IMR-90 (cell line): ENCODE results near the gene GTPBP8. TPM values are rescaled to one million over a fixed set of nuclear protein-coding genes. Genes with fewer than 3 reads are reported as not detected.

Experiments used
- ATAC-seq: fragments of 200-7000 bp; cut with Tn5 transposase; 2 replicates; pipeline ENCODE4 v1.9.1; 2020; ENCODE audit warnings: low read depth, mild to moderate bottlenecking, moderate library complexity
- BruUV-seq: library from RNA; stranded (reverse); fragments of 400-500 nt; replicated peaks from 2 replicates; lab custom pipeline; 2021; lab: Mats Ljungman, UMichigan
- CTCF ChIA-PET: fragments of 300-600 bp; formaldehyde crosslinking; extraction: SDS; loops from one replicate; lab custom pipeline; 2021; ENCODE audit warnings: antibody characterized with exemption; lab: Yijun Ruan, JAX
- POLR2A ChIA-PET: fragments of 300-600 bp; sonication (Branson Sonifier 250); formaldehyde crosslinking; loops from one replicate; lab custom pipeline; 2022; ENCODE audit warnings: antibody characterized with exemption; ENCODE audit not compliant: unreplicated experiment; lab: Charles Lee
- DNase-seq: peaks from one replicate; pipeline ENCODE4 v3.0.0; 2013
- H2AFZ ChIP-seq: replicated peaks from 2 replicates; pipeline ENCODE3; 2013; ENCODE audit warnings: low read length, mild to moderate bottlenecking; ENCODE audit not compliant: poor library complexity
- H2AK5ac ChIP-seq: 2 replicates; pipeline ENCODE4 v1.6.1; 2013; ENCODE audit warnings: low read depth, low read length, inconsistent platforms
- H2AK9ac ChIP-seq: replicated peaks from 2 replicates; pipeline ENCODE3; 2013; ENCODE audit warnings: mild to moderate bottlenecking, low read depth, low read length, moderate library complexity; ENCODE audit not compliant: poor library complexity
- H2BK120ac ChIP-seq: 2 replicates; pipeline ENCODE4 v1.6.1; 2013; ENCODE audit warnings: low read depth, low read length, inconsistent platforms
- H2BK15ac ChIP-seq: 3 replicates; pipeline ENCODE4 v1.6.1; 2013; ENCODE audit warnings: low read depth, low read length, inconsistent platforms
- H2BK20ac ChIP-seq: 2 replicates; pipeline ENCODE4 v1.6.1; 2013; ENCODE audit warnings: low read depth, mild to moderate bottlenecking, inconsistent platforms, low read length, moderate library complexity
- H2BK5ac ChIP-seq: 2 replicates; pipeline ENCODE4 v1.6.1; 2013; ENCODE audit warnings: mild to moderate bottlenecking, low read depth, low read length, inconsistent platforms; ENCODE audit not compliant: poor library complexity, severe bottlenecking
- H3K14ac ChIP-seq: replicated peaks from 2 replicates; pipeline ENCODE4 v1.6.1; 2013; ENCODE audit warnings: low read depth, low read length, inconsistent platforms
- H3K18ac ChIP-seq: 2 replicates; pipeline ENCODE4 v1.6.1; 2013; ENCODE audit warnings: low read depth, low read length, control low read depth
- H3K23ac ChIP-seq: 2 replicates; pipeline ENCODE4 v1.6.1; 2013; ENCODE audit warnings: low read depth, low read length, inconsistent platforms
- H3K27ac ChIP-seq: 2 replicates; pipeline ENCODE4 v1.5.1; 2013; ENCODE audit warnings: mild to moderate bottlenecking, control low read depth, low read length; ENCODE audit not compliant: insufficient read depth
- H3K27me3 ChIP-seq: 2 replicates; pipeline ENCODE4 v1.6.1; 2013; ENCODE audit warnings: low read length; ENCODE audit not compliant: control insufficient read depth, insufficient read depth
- H3K36me3 ChIP-seq: 2 replicates; pipeline ENCODE4 v1.6.1; 2013; ENCODE audit warnings: low read length, mixed read lengths; ENCODE audit not compliant: control insufficient read depth, insufficient read depth
- H3K4ac ChIP-seq: 2 replicates; pipeline ENCODE4 v1.6.1; 2013; ENCODE audit warnings: low read depth, low read length, inconsistent platforms
- H3K4me1 ChIP-seq: 2 replicates; pipeline ENCODE4 v1.6.1; 2013; ENCODE audit warnings: low read length, mixed read lengths; ENCODE audit not compliant: control insufficient read depth, insufficient read depth
- H3K4me2 ChIP-seq: 2 replicates; pipeline ENCODE4 v1.6.1; 2013; ENCODE audit warnings: low read depth, mild to moderate bottlenecking, control low read depth, low read length, moderate library complexity
- H3K4me3 ChIP-seq: 2 replicates; pipeline ENCODE4 v1.5.1; 2013; ENCODE audit warnings: low read depth, mild to moderate bottlenecking, control low read depth, low read length, moderate library complexity; ENCODE audit not compliant: insufficient read depth
- H3K56ac ChIP-seq: 2 replicates; pipeline ENCODE4 v1.6.1; 2013; ENCODE audit warnings: low read length, inconsistent platforms; ENCODE audit not compliant: insufficient read depth; ENCODE audit errors: extremely low read depth
- H3K79me1 ChIP-seq, 2 experiments: 2 replicates each; pipeline ENCODE4 v1.6.1; 2013; ENCODE audit warnings: low read length in 2 of 2, inconsistent platforms in 1 of 2, low read depth in 1 of 2
- H3K9ac ChIP-seq: 2 replicates; pipeline ENCODE4 v1.6.1; 2013; ENCODE audit warnings: low read depth, low read length, control low read depth
- H3K9me1 ChIP-seq: 2 replicates; pipeline ENCODE4 v1.6.1; 2013; ENCODE audit warnings: low read length, inconsistent platforms; ENCODE audit not compliant: insufficient read depth
- H3K9me3 ChIP-seq: 2 replicates; pipeline ENCODE4 v1.6.1; 2013; ENCODE audit warnings: low read length; ENCODE audit not compliant: control insufficient read depth, insufficient read depth
- H4K20me1 ChIP-seq: 2 replicates; pipeline ENCODE4 v1.6.1; 2013; ENCODE audit warnings: low read length, inconsistent platforms; ENCODE audit not compliant: insufficient read depth
- H4K5ac ChIP-seq: 2 replicates; pipeline ENCODE4 v1.6.1; 2013; ENCODE audit warnings: mild to moderate bottlenecking, low read depth, low read length, control low read depth
- H4K8ac ChIP-seq, 2 experiments: 2 replicates each; pipeline ENCODE4 v1.6.1; 2013; ENCODE audit warnings: low read depth in 2 of 2, low read length in 2 of 2, control low read depth in 1 of 2, inconsistent platforms in 1 of 2
- H4K91ac ChIP-seq: 2 replicates; pipeline ENCODE4 v1.6.1; 2013; ENCODE audit warnings: low read depth, low read length, inconsistent platforms; ENCODE audit not compliant: insufficient read depth
- BHLHE40 ChIP-seq: fragments of 150-350 bp; IDR thresholded peaks from 2 replicates; pipeline ENCODE4 v1.6.1; 2016; ENCODE audit warnings: mild to moderate bottlenecking, low read depth, low read length
- CEBPB ChIP-seq: IDR thresholded peaks from 2 replicates; pipeline ENCODE4 v1.6.1; 2012; ENCODE audit warnings: low read depth, low read length, improper control_type of control experiment
- CHD1 ChIP-seq: IDR thresholded peaks from 2 replicates; pipeline ENCODE4 v1.6.1; 2012; ENCODE audit warnings: low read depth, low read length, improper control_type of control experiment
- CTCF ChIP-seq: conservative IDR thresholded peaks from 2 replicates; pipeline ENCODE4 v1.5.1; 2012; ENCODE audit warnings: mild to moderate bottlenecking, low read depth, low read length, improper control_type of control experiment
- ELK1 ChIP-seq: fragments of 150-350 bp; IDR thresholded peaks from 2 replicates; pipeline ENCODE4 v1.6.1; 2016; ENCODE audit warnings: low read depth, mild to moderate bottlenecking, low read length, moderate library complexity, borderline replicate concordance
- FOS ChIP-seq: fragments of 150-350 bp; IDR thresholded peaks from 2 replicates; pipeline ENCODE4 v1.6.1; 2016; ENCODE audit warnings: low read depth, low read length
- MAFK ChIP-seq: IDR thresholded peaks from 2 replicates; pipeline ENCODE4 v1.6.1; 2012; ENCODE audit warnings: low read depth, low read length, improper control_type of control experiment
- MAZ ChIP-seq: IDR thresholded peaks from 2 replicates; pipeline ENCODE4 v1.6.1; 2012; ENCODE audit warnings: low read depth, mild to moderate bottlenecking, low read length, improper control_type of control experiment, moderate library complexity, borderline replicate concordance
- MXI1 ChIP-seq: IDR thresholded peaks from 2 replicates; pipeline ENCODE4 v1.6.1; 2012; ENCODE audit warnings: low read depth, mild to moderate bottlenecking, low read length, moderate library complexity, borderline replicate concordance
- NFE2L2 ChIP-seq: fragments of 150-350 bp; IDR thresholded peaks from 2 replicates; pipeline ENCODE4 v1.6.1; 2016; ENCODE audit warnings: low read depth, mild to moderate bottlenecking, low read length
- POLR2A ChIP-seq: IDR thresholded peaks from 2 replicates; pipeline ENCODE4 v1.6.1; 2012; ENCODE audit warnings: mild to moderate bottlenecking, low read depth, low read length
- RAD21 ChIP-seq: IDR thresholded peaks from 2 replicates; pipeline ENCODE4 v1.6.1; 2012; ENCODE audit warnings: low read length, improper control_type of control experiment
- RCOR1 ChIP-seq: IDR thresholded peaks from 2 replicates; pipeline ENCODE4 v1.6.1; 2012; ENCODE audit warnings: mild to moderate bottlenecking, low read length, improper control_type of control experiment; ENCODE audit not compliant: insufficient replicate concordance
- RFX5 ChIP-seq: IDR thresholded peaks from 2 replicates; pipeline ENCODE4 v1.8.0; 2012; ENCODE audit warnings: low read depth, mild to moderate bottlenecking, low read length, moderate library complexity
- SMC3 ChIP-seq: fragments of 150-350 bp; IDR thresholded peaks from 2 replicates; pipeline ENCODE4 v1.6.1; 2016; ENCODE audit warnings: low read depth, mild to moderate bottlenecking, antibody characterized with exemption, low read length, moderate library complexity
- USF2 ChIP-seq: fragments of 150-350 bp; IDR thresholded peaks from 2 replicates; pipeline ENCODE4 v1.6.1; 2017; ENCODE audit warnings: mild to moderate bottlenecking, antibody characterized with exemption, low read length, low read depth
- WGBS, 2 experiments: methylation state at CpG; one replicate each; pipeline versions ENCODE4 v1.1.5 to v1.1.7; 2013; ENCODE audit warnings: missing lambda C conversion rate in 2 of 2; ENCODE audit not compliant: insufficient read length in 1 of 2; ENCODE audit errors: extremely low coverage in 2 of 2; 5-methylcytosine and 5-hydroxymethylcytosine counted together
- dilution Hi-C: fragments of 300-500 bp; cut with HindIII; formaldehyde crosslinking; loops from one replicate; pipeline ENCODE4 v1.14.3; 2018; ENCODE audit warnings: low sequenced_read_pairs; ENCODE audit not compliant: unreplicated experiment
- in situ Hi-C: fragments of 300-500 bp; cut with MboI; formaldehyde crosslinking; loops from 3 replicates; pipeline ENCODE4 v1.14.3; 2019; ENCODE audit warnings: low sequenced_read_pairs, inconsistent platforms, mixed read lengths
- intact Hi-C: fragments of 100-400 bp; cut with micrococcal nuclease; formaldehyde crosslinking; loops from 2 replicates; pipeline ENCODE4 v1.10.0; 2022
- polyA plus RNA-seq, 3 experiments: library from polyadenylated mRNA; depleted of rRNA; stranded (reverse); fragments of >200 nt; gene quantifications; 2 replicates each; pipeline ENCODE4 v1.2.3, GENCODE V29; 2012; ENCODE audit warnings: low replicate concordance in 1 of 3
- total RNA-seq: library from RNA; depleted of rRNA; stranded (reverse); fragments of >200 nt; gene quantifications from 2 replicates; pipeline ENCODE4 v1.2.3, GENCODE V29; 2012

The GTPBP8 gene
- total and polyA plus RNA-seq, 2 of the 4 experiments (the other 2 are of a cell fraction) = 15.4 to 23.9 TPM

- H4K20me1 ChIP-seq = no peaks in the 10 kb centered on the region
- in situ Hi-C loops (no loop called here), intact Hi-C loops (no loop called here), dilution Hi-C loops (no loop called here)
- no peaks in the 10 kb centered on the region for H3K9me1 ChIP-seq
- no peak overlapping the region for H2BK20ac ChIP-seq
- H3K27ac ChIP-seq = no peak overlapping the region
- H2AK9ac ChIP-seq = no peak overlapping the region
- 63% methylated on average over 3 of the region's 9 CpGs; no CpG with 5 or more reads in 1 of the 2 experiments for WGBS, 2 experiments
- H2BK5ac ChIP-seq = no peak overlapping the region
- ATAC-seq = no peak
- TF ChIP-seq MAFK (no peak), CHD1 (no peak), MAZ (no peak), SMC3 (no peak), RCOR1 (no peak), ELK1 (no peak), NFE2L2 (no peak), CTCF (no peak), USF2 (no peak), RAD21 (no peak), MXI1 (no peak), RFX5 (no peak), FOS (no peak), BHLHE40 (no peak), POLR2A (no peak), CEBPB (no peak)
- H3K4ac ChIP-seq = no peak overlapping the region
- H3K14ac ChIP-seq = no peak overlapping the region
- H4K8ac ChIP-seq = no peak overlapping the region
- H2BK120ac ChIP-seq = no peak overlapping the region
- no peak overlapping the region for H2AFZ ChIP-seq
- no peaks in the 10 kb centered on the region for H3K36me3 ChIP-seq
- H3K23ac ChIP-seq = no peak overlapping the region
- no peak for DNase-seq
- no peaks in the 10 kb centered on the region for H3K79me1 ChIP-seq
- no TSS peak for BruUV-seq
- ChIA-PET POLR2A (no interaction called here), CTCF (interaction anchor here (1.2 kb wide), 1 partner anchor 31 kb away, joined by 4 read pairs; no protein-coding TSS in a partner anchor)
- no peak overlapping the region for H3K4me2 ChIP-seq
- 0 out of 2 replicates have a peak, but pooled peaks cover 1% of the 10 kb centered on the region for H3K27me3 ChIP-seq
- H3K4me3 ChIP-seq = no peak overlapping the region
- H3K18ac ChIP-seq = no peak overlapping the region
- no peak overlapping the region for H3K9ac ChIP-seq
- no peaks in the 10 kb centered on the region for H3K9me3 ChIP-seq
- no peak overlapping the region for H2AK5ac ChIP-seq
- no peak overlapping the region for H3K56ac ChIP-seq
- H4K5ac ChIP-seq = no peak overlapping the region
- H2BK15ac ChIP-seq = no peak overlapping the region
- no peaks in the 10 kb centered on the region for H3K4me1 ChIP-seq
- H4K91ac ChIP-seq = no peak overlapping the region
Observed at GRCh38 chr3:112948346-112948838, 42.4 kb upstream of the GTPBP8 start.
